ENCODE measurements around the gene KNDC1. TPM values are rescaled to one million over a fixed set of nuclear protein-coding genes. Genes with fewer than 3 reads are reported as not detected.
"Not testable (repeated sequence)": the region's sequence is repeated elsewhere in the genome, so short reads cannot be mapped to it uniquely, and the experiment has no call there.

The KNDC1 gene
- total and polyA plus RNA-seq, 2 donors (not counting 1 experiment from before 2014, with no cell fraction given), result 0.17 to 0.45 TPM

GRCh38 chr10:133150656-133151055 is 9.4 kb upstream of the KNDC1 start:
- intact Hi-C loops (cut with micrococcal nuclease), result no loop called here
- no peak overlapping the region for H2AFZ ChIP-seq (ENCODE audit: insufficient read depth, low read depth, low read length, poor library complexity, severe bottlenecking)
- H3K9ac ChIP-seq (ENCODE audit: low read length), result no peak overlapping the region
- no peaks in the 10 kb centered on the region for H3K4me1 ChIP-seq (ENCODE audit: control insufficient read depth in 2 of 2, insufficient read depth in 2 of 2, low read length in 2 of 2)
- no peak overlapping the region for H3K4me3 ChIP-seq (ENCODE audit: control extremely low read depth in 1 of 5, extremely low read depth in 1 of 5, insufficient read depth in 1 of 5, low read depth in 2 of 5, low read length in 4 of 5)
- Mint-ChIP-seq H3K27me3 (peaks cover 44% of the 10 kb centered on the region), H3K4me1 (no peaks in the 10 kb centered on the region), H3K9me3 (ENCODE audit: insufficient read depth) (peaks cover 4% of the 10 kb centered on the region), H3K4me3 (no peak overlapping the region), H3K27ac (no peak overlapping the region)
- peaks cover 1 to 10% (median 4%) of the 10 kb centered on the region in 3 donors for H3K9me3 ChIP-seq (ENCODE audit: control extremely low read depth in 1 of 3, control insufficient read depth in 2 of 3, insufficient read depth in 1 of 3, low read length in 2 of 3)
- no peak for ATAC-seq (ENCODE audit: low read depth)
- TF ChIP-seq EZH2 (IDR thresholded peaks at IDR 0.05; ENCODE audit: borderline replicate concordance, insufficient read depth, low read depth, low read length, poor library complexity, severe bottlenecking) (no peak), CTCF (IDR thresholded peaks at IDR 0.05) (no peak)
- H3K27ac ChIP-seq (ENCODE audit: low read length in 2 of 2), result no peak overlapping the region
- peaks cover 0 to 7% (median 3%) of the 10 kb centered on the region in 4 experiments for H3K27me3 ChIP-seq (replicated peaks in 1 of 4; ENCODE audit: control extremely low read depth in 1 of 4, control insufficient read depth in 3 of 4, insufficient read depth in 4 of 4, low read length in 3 of 4)
- H3K79me2 ChIP-seq (ENCODE audit: control insufficient read depth, insufficient read depth, low read length), result no peaks in the 10 kb centered on the region
- H3K4me2 ChIP-seq (replicated peaks; ENCODE audit: low read depth, low read length, poor library complexity, severe bottlenecking), result no peak overlapping the region
- no peaks in the 10 kb centered on the region for H3K36me3 ChIP-seq (replicated peaks in 1 of 2; ENCODE audit: control extremely low read depth in 1 of 2, control insufficient read depth in 1 of 2, extremely low read depth in 1 of 2, insufficient read depth in 2 of 2, low read length in 1 of 2)
- WGBS (ENCODE audit: insufficient coverage), result 92% methylated on average over 5 of the region's 12 CpGs
- ChIA-PET POLR2A (no interaction called here), CTCF (no interaction called here)
- no peak for DNase-seq
- H4K20me1 ChIP-seq (ENCODE audit: control insufficient read depth, insufficient read depth, low read length, poor library complexity, severe bottlenecking), result no peaks in the 10 kb centered on the region

GRCh38 chr10:133151071-133151470 is 8.9 kb upstream of the KNDC1 start:
- H4K20me1 ChIP-seq (ENCODE audit: control insufficient read depth, insufficient read depth, low read length, poor library complexity, severe bottlenecking); H3K4me3 Mint-ChIP-seq; H3K27me3 ChIP-seq (replicated peaks in 1 of 4; ENCODE audit: control extremely low read depth in 1 of 4, control insufficient read depth in 3 of 4, insufficient read depth in 4 of 4, low read length in 3 of 4); H3K9ac ChIP-seq (ENCODE audit: low read length); H3K27ac ChIP-seq (ENCODE audit: low read length in 2 of 2); CTCF ChIA-PET; H3K27ac Mint-ChIP-seq; ATAC-seq (ENCODE audit: low read depth); H3K4me3 ChIP-seq (ENCODE audit: control extremely low read depth in 1 of 5, extremely low read depth in 1 of 5, insufficient read depth in 1 of 5, low read depth in 2 of 5, low read length in 4 of 5); H3K9me3 Mint-ChIP-seq (ENCODE audit: insufficient read depth); H3K36me3 ChIP-seq (replicated peaks in 1 of 2; ENCODE audit: control extremely low read depth in 1 of 2, control insufficient read depth in 1 of 2, extremely low read depth in 1 of 2, insufficient read depth in 2 of 2, low read length in 1 of 2); H3K79me2 ChIP-seq (ENCODE audit: control insufficient read depth, insufficient read depth, low read length); intact Hi-C loops (cut with micrococcal nuclease); H3K4me1 ChIP-seq (ENCODE audit: control insufficient read depth in 2 of 2, insufficient read depth in 2 of 2, low read length in 2 of 2); DNase-seq; H3K4me2 ChIP-seq (replicated peaks; ENCODE audit: low read depth, low read length, poor library complexity, severe bottlenecking); H3K4me1 Mint-ChIP-seq; POLR2A ChIA-PET; H2AFZ ChIP-seq (ENCODE audit: insufficient read depth, low read depth, low read length, poor library complexity, severe bottlenecking): not testable (repeated sequence)
- WGBS (ENCODE audit: insufficient coverage), result 100% methylated on average over 2 of the region's 3 CpGs
- peaks cover 44% of the 10 kb centered on the region for H3K27me3 Mint-ChIP-seq
- H3K9me3 ChIP-seq (ENCODE audit: control extremely low read depth in 1 of 3, control insufficient read depth in 2 of 3, insufficient read depth in 1 of 3, low read length in 2 of 3), result peaks cover 1 to 10% (median 4%) of the 10 kb centered on the region in 3 donors
